A549 treated with dexamethasone at 1 μM for 4 hours (cell line): ENCODE results near the gene NT5C3A. TPM values are rescaled to one million over a fixed set of nuclear protein-coding genes. Genes with fewer than 3 reads are reported as not detected.

ENCODE experiments used
- total RNA-seq: library from RNA; stranded (reverse); fragments of 200-300 nt; extraction: Qiagen RNA extraction; gene quantifications from 5 replicates; pipeline ENCODE4 v1.2.3, GENCODE V29; 2022

NT5C3A gene
- 29.3 to 38.7 TPM (median 32.2 TPM) in 5 replicates for total RNA-seq

GRCh38 chr7:33062023-33062781, at the start of gene NT5C3A:
NT5C3A (minus strand) TSS chr7:33062776; CDS start chr7:33062705, 71 bp downstream.

GRCh38 chr7:33109005-33109757, 46.6 kb upstream of the NT5C3A start, which contains the start of gene RP9:
RP9 (minus strand) TSS chr7:33109404; CDS start chr7:33109372, 32 bp downstream.

Other genes with a start within 250 kb of the NT5C3A start
- 23.5 to 28.5 TPM (median 26.1 TPM) in 5 replicates for gene KBTBD2, start 171.0 kb downstream of the NT5C3A start, total RNA-seq
- 87.0 to 109 TPM (median 108 TPM) in 5 replicates for gene FKBP9, start 105.3 kb downstream of the NT5C3A start, total RNA-seq
- 31.3 to 34.0 TPM (median 32.3 TPM) in 5 replicates for gene RP9, start 46.6 kb upstream of the NT5C3A start, total RNA-seq
- gene BBS9, start 66.8 kb upstream of the NT5C3A start, total RNA-seq = 3.1 to 3.6 TPM (median 3.3 TPM) in 5 replicates